HG03045 (cell line): ENCODE results near the gene FAM227A.

Experiments used
- ATAC-seq: cut with Tn5 transposase; IDR thresholded peaks from one replicate; pipeline ENCODE4 v1.9.1; 2021; ENCODE audit warnings: mild to moderate bottlenecking, moderate library complexity; ENCODE audit not compliant: unreplicated experiment

FAM227A gene

GRCh38 chr22:38656256-38657044 lies at the start of gene FAM227A, which contains the start of gene CBY1:
Gene FAM227A, minus strand, starts transcription at chr22:38656392. Its CDS starts 6,224 bp downstream, at chr22:38650168.
Gene CBY1, plus strand, starts transcription at chr22:38656638. Its CDS starts 11,417 bp downstream, at chr22:38668055.
- peak; percentile 71 for ATAC-seq

DNA sequence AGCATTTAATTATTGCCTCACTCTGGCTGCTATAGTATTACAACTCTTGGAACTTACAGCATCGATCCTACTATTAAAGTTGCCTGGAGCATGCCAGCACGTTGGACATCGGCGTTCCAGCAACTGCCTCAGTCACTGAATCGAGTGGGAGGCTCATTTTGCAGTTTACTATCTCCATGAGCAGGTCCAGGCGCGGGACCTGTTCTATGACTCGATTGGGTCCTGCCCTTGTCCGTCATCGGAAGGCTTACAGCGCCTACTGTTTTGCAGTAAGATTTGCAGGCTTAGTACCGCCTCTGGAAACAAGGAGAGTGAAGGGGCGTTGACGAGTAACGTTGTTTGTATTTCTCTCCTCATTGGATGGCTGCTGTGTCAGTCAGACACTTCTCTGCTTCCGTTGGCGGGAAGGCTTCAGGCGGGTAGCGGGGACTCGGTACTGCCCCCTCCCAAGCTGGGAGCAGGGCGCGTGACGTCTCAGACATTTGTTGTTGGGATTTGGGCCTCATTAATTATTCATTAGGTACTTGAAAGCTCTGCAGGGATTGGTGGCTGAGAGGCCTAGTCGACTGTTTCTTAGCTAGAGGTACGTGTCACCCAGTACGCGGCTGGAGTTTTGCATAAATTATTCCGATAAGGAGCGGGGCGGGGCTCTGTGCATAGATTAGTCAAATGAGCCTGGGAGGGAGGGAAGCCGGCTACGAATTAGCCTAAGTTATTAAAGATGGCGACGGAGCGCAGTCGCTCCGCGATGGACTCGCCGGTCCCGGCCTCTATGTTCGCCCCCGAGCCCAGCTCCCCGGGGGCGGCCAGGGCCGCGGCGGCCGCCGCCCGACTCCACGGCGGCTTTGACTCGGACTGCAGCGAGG lies 49.3 kb upstream of the FAM227A start, which contains the start of gene GTPBP1:
Gene GTPBP1 (plus strand): TSS at position 710 of the 866 bp plus-strand sequence. CDS start 12 bp downstream, at position 722.
- ATAC-seq: peak; percentile 76

GRCh38 chr22:38704654-38705234 lies 48.6 kb upstream of the FAM227A start:
- no peak for ATAC-seq

DNA sequence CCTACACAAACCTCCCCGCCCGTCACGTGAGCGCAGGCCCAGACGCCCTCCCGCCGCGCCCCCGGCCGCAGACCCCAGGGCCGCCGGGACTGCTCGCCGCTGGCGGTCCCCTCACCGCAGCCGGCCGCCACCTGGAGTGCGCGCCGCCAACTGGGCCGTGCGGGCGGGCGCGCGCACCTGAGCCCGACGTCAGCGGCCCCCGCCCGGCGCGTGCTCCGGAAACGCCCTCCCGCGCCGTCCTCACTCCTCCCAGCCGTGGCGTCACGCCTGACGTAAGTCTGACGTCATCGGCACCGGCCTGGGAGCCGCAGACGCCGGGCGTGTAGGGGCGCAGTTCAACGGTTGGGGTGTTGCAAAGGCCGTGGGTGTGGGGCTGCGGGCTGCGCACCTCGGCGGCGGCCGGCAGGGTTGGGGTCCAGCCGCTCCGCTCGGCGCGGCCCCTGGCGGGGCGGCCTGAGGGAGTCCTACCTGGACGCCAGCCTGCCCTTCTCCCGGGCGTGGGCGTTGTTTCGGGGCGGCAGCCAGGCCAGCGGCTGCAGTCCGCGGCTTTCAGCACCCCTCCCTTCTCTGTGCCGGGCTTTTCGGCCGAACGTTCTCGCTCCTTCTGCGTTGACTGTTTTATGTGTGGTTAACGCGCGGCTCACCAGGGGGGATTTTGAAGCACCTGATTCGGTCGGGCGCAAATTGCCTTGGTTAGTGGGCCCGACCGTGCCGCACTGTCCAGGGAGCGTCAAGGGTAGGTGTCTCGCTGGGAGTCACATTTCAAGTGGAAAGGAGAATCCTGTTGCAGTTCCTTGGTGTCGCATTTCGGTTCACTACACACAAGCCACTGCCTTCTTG lies 44.8 kb upstream of the FAM227A start, which contains the start of gene JOSD1:
Gene JOSD1 (minus strand): TSS at position 155 of the 840 bp plus-strand sequence. CDS start 956 bp downstream, outside the sequence.
- peak; percentile 40 for ATAC-seq

DNA sequence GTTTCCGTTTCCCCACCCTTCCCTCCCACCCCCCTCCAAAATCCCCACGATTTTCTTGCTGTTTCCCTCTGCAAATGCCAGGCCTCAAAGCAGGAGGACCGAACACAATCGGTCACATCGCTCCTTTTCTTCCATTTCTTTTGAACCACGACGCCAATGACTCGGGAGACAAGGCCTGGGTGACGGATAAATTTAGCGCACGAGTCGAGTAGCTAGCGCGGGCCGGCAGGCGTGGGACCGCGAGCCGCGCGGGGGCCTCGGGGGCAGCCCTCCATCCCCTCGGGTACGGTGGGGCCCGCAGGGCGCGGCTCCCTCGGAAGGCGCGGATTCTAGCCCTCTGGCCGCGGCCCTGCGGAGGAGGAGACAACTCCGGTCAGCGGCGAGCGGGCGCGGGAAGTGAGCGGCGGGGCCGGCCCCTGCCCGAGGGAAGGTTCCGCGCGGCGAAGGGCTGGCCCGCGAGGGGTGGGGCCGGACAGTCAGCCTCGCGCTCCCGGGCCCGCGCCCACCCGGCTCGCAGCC lies 44.1 kb upstream of the FAM227A start:
- ATAC-seq: peak; percentile 19

DNA sequence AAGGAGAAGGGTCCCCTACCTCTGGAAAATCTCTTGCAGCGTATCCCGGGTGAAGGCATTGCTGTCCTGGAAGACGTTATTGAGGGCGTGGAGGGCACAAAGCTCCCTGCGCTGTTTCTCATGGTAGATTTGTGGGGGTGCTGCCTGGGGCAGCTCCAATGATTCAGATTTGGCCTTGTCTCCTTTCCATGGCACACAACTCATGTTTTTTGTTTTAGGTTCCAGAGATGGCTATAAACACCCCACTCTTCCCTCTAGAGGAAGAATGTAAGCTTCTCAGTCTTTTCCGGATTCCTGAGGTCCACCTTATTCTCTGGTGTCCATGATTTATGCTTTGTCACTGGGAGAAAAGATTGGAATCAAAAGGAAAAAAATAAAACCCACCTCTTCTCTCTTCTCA lies 43.6 kb upstream of the FAM227A start:
- ATAC-seq: no peak

- no peak for ATAC-seq
Measured at GRCh38 chr22:38699143-38699542, 43.0 kb upstream of the FAM227A start.

DNA sequence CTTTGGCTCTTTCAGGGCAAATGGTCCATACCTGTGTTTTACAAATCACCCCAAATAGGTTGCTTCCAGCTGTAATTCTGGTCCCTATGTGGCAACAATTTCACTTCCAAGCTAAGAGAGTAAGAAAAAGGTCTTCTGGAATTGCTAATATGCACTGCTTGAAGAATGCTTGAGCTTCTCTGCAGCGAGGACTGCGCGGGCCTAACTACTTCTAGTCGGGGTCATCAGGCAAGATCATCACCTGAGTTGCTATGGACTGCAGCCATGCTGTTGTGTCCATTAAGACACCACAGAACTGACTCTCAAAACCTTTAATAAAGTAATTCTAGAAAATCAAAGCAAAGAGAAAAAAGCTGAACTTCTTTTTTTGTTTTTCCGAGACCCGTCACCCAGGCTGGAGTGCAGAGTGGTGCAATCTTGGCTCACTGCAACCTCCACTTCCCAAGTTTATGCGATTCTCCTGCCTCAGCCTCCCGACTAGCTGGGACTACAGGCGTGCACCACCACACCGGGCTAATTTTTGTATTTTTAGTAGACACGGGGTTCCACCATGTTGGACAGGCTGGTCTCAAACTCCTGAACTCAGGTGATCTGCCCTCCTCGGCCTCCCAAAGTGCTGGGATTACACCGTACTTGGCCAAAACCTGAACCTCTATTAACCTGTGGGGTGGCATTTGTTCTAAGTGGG lies 42.4 kb upstream of the FAM227A start:
- no peak for ATAC-seq

DNA sequence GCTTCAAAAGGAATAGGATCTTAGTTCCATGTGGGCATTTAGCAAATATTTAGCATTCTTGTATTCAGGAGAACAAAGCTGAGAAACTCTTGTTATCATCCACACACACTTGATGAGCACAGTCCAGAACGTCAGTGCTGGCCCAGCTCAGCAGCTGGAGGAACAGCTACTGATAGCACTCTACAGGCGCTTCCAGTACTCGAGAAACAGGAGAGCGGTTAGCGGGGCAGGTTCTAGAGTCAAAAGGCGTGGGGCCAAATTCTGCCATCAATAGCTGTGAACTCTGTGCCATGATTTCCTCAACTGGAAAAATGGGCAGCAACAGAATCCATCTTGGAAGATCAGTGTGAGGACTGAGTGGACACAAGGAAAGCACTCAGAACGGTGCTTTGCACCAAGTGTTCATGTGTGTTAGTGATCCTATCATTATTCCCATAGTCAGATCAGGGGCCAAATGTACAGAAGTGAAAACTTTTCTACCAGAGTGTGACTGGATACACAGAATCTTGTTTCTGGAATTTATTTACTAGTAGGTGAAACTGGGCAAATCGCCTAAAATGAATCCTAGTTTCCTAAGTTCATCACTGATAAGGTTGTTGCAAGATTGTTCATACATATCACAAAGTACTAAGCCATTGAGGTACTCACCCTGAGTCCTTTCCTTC lies 41.4 kb upstream of the FAM227A start:
- no peak for ATAC-seq

GRCh38 chr22:38696606-38697424 lies 40.6 kb upstream of the FAM227A start:
- ATAC-seq: no peak

GRCh38 chr22:38694940-38695339 lies 38.7 kb upstream of the FAM227A start:
- ATAC-seq: no peak

DNA sequence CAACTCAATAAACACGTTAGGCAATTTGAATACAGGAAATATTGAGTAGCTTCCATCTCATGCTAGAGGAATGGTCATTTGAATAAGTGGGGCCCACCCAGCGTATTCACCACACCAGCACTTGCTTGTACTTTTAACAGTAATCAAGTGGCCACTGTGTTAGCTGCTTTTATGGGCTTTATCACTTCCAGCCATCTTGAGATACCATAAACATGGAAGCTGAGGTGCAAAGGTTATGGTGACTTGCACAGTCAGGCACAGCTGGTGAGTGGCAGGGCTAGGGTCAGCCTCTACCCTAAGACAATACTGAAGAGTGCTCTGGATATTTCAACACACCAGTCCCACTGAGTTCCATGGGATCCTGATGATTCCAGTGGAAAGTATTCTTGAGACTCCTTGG lies 37.9 kb upstream of the FAM227A start:
- ATAC-seq: no peak

DNA sequence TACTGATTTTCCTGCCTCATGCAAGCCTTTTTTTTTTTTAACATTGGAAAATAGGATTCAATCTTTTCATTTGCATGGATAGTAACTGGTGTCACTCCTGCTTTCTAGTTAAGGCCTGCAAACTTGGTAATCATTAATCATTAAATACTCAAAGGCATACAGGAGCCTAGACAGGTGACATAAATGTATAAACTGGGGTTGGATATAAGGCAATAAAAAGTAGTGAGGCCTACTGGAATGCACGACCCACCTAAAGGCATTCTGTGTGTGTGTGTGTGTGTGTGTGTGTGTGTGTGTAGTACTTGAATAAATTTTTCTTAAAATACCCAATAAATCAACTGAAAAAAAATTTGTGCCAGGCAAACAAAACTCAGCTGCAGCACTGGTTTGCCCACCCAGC lies 33.5 kb upstream of the FAM227A start:
- no peak for ATAC-seq

DNA sequence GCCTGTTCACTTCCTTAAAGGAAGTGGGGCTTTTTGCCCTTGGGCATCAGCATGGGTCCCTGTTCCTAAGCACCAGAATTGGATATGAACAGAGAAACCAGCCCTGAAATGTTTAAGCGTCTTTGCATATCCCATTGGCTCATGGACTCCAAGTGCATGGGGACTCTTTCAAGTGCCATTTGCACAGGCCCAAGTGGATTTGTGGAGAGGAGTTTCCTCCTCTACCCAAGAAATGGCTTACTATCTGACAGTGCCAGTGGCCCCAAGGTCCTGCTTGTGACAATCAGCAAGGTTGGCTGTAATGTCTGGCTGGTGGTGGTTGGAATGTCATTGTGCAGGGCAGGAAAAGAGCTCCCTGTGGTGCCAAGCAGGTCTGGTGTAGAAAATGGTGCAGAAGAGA lies 29.6 kb upstream of the FAM227A start:
- no peak for ATAC-seq

DNA sequence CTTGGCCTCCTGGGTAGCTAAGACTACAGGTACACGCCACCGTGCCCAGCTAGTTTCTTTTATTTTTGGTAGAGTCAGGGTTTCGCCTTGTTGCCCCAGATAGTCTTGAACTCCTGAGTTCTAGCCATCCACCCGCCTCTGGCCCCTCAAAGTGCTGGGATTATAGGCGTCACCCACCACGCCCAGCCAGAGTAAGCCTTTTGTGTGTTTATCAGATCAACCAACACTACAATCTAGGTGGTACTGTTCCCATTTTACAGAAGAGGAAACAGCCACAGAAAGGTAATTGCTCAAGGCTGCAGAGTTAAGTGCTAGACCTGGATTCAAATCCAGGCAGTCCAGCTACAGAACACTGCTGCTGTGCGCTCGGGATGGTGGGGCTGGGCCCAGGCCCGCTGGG lies 28.7 kb upstream of the FAM227A start:
- ATAC-seq: no peak

- ATAC-seq: peak; percentile 94
Measured at GRCh38 chr22:38681582-38682335, 25.6 kb upstream of the FAM227A start, which contains the start of gene TOMM22. Gene TOMM22, plus strand, starts transcription at chr22:38681957. Its CDS starts 22 bp downstream, at chr22:38681979.

GRCh38 chr22:38675833-38676232 lies 19.6 kb upstream of the FAM227A start:
- ATAC-seq: no peak
